Measurements from ENCODE around the gene AFTPH.

The AFTPH gene

DNA sequence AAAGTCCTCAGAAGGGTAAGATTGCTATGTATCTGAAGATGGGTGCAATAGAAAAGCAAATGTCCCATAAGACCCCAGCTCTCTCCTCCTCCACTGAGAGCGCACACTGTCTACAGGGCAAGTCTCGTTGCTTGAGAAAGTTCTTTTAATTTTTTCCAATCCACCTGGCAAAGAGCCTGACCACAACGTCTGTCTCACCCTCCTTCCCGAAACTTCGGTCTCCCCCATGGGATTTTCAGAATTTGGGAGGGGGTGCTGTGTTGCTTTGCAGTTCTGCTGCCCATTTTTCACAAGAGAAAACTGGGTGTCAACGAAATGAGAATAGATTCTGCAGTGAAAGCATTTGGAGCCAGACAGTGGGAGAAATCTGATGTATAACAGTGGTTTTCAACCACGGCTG lies 89.1 kb downstream of the AFTPH start:
- DNase-seq (ENCODE audit: low read depth), result no peak

DNA sequence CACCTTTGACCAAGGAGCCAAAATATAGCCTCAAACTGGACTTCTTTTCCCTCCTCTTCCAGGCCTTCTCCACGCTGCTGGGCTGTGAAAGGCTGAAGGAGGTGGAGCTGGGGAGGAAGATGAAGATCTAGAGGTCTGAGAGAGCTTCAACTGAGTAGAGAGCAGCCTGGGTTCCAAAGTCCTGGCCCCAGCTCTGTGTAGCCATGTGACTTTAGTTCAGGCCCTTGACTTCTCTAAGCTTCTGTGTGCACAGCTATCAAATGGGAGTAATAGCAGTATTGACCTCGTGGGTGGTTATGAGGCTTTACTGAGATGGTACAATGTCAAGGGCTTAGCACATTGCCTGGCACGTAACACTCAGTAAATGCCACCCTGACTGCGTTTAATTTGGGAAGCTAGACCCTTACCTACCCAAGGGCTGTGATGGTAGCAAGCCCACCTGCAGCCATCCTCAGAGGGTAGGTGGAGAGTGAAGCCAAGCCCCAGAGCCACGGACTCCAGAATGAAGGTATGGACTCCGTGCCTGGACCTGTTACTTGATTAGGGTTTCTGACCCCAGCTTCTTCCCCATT lies 91.2 kb downstream of the AFTPH start:
- no peak for DNase-seq (ENCODE audit: low read depth)

DNA sequence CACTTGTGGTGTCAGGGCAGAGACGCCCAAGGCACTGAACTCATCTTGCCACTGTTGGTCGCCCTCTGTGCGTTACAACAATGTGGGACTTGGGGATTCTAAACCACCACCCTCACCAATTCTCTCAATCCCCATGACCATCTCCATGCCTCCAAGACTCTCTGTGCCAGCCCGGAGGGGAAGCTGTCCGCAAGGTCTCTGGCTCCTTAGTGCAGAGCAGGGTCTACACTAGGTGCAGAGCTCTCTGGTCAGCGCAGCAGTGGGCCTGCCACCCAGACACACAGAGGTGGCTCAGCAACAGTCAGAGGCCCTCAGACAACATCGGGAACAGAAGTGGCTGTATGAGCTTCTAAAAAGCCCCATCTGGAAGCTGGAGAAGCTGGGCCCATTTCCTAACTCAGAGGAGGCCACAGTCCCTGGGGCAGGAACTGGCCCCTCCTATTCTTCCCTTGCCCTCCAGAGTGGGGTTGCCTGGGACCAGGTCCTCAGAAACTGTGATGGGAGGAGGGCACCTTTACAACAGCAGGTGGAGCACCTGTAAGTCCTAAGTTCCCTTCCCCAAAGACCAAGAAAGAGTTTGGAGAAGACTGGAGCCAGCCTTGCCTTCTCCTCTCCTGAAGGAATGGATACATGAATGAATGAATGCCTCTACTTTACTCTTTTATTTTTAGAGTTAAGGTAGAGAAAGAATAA lies 91.9 kb downstream of the AFTPH start:
- no peak for DNase-seq (ENCODE audit: low read depth)

DNA sequence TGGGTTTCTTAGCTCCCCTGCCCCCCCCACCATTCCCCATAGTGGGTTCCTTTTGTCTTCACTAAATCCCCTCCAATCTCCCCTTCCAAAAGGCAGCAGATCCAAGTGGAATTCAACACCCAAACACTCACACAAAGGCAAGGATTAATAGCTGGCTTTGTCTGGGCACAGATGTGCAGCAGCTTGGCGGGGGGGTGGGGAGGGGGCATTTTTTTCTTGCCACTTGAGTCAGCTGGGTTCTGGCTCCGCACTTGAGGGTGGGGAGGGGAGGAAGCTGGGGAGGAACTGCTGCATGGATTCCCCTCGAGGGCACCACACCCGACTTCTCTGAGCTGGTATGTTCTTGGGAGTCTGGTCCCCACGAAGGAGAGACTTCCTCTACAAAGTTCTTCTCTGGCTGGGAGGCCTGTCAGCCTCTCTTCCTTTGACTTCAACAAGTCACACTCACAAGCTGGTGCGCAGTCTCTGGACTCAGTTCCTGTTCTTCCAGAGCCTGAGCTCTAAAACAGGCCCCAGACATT lies 93.6 kb downstream of the AFTPH start:
- no peak for DNase-seq (ENCODE audit: low read depth)

DNA sequence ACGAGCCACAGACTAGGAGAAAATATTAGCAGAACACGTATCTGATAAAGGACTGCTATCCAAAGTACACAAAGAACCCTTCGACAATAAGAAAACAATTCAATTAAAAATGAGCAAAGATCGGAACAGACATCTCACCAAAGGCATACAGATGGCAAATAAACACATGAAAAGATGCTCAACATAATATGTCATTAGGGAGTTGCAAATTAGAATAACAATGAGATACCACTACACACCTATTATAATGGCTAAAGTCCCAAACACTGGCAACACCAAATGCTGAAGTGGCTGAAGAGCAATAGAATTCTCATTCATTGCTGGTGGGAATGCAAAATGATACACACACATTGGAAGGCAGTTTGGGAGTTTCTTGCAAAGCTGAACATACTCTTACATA lies 96.5 kb downstream of the AFTPH start:
- no peak for DNase-seq (ENCODE audit: low read depth)

DNA sequence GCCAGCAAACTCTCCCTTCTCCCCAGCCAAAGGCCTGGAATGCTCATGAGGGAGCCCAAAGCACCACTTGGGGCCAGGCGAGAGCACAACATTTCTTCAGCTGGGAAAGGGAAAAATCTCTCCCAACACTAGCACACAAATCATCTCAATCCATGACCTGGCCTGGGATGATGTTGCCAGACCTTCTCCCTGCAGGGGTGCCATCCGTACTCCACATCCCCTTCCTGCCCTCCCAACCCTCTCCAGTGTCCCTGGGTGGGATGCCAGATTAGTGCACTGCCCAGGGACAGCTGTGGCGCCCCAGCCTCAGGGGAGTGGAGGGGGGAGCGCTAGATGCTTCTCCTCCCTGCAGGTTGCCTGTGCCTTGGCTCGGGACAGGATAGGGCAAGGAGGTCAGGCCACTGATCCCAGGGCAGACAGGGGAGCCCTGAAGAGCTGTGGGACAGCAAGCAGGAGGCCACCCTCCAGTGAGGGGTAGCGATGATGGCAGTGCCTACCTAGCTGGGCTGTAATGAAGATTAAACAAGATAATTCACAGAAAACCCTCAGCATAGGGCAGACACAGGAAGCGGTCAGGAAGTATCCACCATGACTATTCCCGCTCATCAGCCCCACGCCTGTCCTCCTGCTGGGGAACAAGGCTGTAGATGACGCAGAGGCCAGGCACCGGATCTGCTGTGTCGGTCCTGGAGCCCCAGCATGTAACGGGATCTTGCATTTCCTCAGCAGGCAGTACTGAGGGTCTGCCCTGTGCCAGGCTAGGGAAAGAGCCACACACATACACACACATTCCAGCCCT lies 98.5 kb downstream of the AFTPH start:
- no peak for DNase-seq (ENCODE audit: low read depth)

DNA sequence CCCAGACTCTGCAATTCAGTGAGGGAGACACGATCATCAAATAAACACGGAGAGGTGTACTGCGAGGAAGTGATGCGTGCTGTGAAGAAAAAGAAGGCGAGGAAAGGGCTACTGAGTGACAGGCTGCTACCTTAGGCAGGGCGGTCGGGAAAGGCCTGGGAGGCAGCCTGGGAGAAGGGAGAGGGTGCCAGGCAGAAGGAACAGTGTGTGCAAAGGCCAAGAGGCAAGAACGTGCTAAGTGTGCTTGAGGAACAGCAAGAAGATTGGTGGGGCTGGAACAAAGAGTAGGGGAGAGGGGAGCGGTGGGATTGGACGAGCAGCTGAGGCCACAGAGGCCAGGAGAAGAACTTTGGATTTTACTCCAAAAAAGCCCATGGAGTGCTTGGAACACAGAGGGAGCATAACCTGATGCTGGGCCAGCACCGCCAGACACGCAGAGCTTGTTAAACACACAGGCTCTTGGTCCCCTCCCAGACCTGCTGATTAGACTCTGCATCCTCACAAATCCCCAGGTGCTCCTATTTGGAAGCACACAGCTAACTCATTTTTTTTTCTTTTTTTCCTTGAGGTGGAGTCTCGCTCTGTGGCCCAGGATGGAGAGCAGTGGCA lies 99.2 kb downstream of the AFTPH start:
- no peak for DNase-seq (ENCODE audit: low read depth)

DNA sequence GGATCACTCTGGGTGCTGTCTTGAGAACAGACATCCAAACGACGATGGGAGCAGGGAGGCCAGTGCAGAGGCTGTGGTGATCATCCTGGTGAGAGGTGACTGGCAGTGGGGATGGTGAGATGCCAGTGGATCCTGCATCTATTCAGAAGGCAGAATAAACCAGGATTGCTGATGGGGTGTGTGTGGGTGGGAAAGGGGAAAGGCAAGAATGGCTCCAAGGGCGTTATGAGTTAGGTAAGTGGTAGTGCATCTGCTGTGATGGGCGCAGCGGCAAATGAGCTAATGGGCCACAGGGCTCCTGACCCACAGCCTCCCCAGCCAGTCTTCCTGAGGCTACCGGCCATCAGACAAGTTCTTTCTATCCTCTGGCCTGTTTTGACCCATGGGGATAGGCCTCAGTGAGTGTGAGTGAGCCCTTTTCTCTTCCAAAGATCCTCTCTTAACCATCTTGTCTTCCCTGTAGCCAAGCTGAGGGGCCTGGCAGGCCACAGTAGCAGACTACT lies 100.0 kb downstream of the AFTPH start:
- no peak for DNase-seq (ENCODE audit: low read depth)

DNA sequence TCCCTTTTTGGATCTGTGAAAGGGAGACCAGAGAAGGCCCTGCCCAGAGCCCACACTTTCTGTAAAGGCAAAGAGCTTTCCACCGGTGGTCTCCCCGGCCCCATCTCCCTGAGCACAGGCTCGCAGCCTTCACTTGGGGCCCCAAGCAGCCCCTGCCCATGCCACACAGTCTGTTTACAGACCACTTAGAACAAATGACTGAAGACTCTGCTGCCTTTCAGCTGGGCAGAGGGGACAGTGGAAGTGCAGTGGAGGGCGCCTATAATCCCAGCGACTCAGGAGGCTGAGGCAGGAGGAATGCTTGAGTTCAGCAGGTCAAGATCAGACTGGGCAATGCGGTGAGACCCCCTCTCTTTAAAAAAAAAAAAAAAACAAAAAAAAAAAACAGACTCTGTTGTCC lies 100.7 kb downstream of the AFTPH start:
- no peak for DNase-seq (ENCODE audit: low read depth)

DNA sequence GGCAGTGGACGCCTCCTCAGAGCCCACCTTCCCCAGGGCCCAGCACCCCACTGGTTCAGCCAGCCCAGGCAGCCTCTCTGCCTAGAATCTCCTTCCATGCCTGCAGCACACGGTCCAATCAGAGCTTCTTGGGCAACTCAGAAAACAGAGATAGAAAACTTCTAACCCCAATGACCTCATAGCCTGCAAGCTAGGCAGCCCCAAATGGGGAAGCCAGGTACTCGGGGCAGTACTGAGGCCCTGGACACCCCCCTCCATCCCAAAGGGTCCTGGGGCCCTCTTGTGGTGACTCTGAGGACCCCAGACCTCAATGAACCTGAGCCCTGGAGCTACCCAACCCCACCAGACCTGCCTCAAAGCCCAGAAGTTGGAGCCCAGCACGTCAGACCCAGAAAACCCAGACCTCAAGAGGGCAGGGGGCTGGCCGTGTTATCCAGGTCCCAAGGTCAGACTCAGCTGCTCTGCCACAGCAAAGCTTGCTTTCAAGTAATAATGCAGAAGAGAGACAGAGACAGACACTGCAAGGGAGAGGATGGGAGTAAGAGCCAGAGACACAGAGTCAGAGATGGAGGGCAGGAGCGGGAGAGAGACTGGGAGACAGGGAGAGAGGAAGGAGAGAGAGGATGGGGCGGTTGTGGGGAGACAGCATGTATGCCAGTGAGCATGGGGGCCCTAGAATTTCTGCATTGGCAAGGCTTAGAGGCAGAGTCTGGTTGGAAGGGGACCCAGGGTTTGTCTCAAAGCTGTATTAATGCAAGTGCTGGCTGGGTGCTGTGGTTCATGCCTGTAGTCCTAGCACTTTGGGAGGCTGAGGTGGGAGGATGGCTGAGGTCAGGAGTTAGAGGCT lies 101.4 kb downstream of the AFTPH start:
- DNase-seq (ENCODE audit: low read depth), result no peak

DNA sequence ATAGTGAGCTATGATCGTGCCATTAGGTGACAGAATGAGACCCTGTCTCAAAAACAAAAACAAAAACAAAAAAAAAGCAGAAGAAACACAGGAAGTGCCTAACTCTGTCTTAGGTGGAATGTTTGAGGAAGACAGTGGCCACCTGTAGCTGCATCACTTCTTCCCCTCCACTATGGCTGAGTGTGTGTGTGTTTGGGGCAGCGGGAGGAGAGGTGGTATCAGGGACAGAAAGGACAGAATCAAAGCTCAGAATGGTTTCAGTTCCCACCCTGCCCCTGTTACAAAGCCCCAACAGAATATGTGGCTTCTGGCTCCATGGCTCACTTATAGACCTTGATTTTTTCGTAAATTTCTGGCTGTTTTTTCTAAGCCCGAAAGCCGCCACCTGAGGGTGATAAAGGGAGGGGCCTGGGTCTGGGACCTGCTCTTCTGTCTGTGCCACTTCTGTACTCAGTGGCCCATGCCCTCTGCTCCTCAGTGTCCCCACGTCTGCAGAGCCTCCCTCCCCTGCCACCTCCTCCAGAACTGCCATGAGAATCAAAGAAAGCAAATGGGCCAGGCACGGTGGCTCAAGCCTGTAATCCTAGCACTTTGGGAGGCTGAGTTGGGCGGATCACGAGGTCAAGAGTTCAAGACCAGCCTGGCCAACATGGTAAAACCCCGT lies 102.2 kb downstream of the AFTPH start:
- DNase-seq (ENCODE audit: low read depth), result no peak

DNA sequence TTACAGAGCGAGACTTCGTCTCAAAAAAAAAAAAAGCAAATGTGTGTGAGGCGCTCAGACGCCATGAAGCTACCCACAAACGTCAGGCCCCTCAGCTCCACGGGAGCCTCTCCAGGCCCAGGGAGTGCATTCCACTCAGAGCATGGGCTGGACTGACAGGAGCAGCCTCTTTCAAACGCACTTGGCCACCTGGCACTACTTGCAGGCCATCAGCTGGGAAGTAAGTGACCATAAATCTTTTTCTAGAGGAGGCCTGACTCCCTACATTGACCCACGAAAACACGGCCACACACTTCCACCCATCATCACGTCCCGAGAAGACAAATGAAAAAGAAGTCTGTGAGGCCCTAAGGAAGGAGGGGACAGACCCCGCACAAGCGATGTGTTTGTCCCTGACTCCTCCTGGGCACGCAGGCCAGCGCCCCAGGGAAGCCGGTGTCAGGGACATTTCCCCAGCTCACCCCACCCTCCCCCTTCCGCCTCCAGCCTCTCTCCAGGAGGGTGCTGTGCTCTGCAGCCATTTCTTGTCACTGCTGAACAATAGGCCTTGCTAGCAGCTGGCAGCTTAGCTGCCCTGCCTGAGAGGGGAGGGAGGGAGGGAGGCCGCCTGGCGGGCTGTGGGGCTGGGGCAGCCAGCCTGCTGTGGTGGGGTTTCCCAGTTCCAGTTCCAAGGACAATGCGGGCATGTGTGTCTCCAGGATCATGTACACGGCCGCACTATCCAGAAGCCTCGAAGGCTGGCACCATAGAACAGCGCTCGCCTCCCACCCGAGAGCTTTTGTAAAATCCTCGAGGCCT lies 103.0 kb downstream of the AFTPH start:
- no peak for DNase-seq (ENCODE audit: low read depth)

DNA sequence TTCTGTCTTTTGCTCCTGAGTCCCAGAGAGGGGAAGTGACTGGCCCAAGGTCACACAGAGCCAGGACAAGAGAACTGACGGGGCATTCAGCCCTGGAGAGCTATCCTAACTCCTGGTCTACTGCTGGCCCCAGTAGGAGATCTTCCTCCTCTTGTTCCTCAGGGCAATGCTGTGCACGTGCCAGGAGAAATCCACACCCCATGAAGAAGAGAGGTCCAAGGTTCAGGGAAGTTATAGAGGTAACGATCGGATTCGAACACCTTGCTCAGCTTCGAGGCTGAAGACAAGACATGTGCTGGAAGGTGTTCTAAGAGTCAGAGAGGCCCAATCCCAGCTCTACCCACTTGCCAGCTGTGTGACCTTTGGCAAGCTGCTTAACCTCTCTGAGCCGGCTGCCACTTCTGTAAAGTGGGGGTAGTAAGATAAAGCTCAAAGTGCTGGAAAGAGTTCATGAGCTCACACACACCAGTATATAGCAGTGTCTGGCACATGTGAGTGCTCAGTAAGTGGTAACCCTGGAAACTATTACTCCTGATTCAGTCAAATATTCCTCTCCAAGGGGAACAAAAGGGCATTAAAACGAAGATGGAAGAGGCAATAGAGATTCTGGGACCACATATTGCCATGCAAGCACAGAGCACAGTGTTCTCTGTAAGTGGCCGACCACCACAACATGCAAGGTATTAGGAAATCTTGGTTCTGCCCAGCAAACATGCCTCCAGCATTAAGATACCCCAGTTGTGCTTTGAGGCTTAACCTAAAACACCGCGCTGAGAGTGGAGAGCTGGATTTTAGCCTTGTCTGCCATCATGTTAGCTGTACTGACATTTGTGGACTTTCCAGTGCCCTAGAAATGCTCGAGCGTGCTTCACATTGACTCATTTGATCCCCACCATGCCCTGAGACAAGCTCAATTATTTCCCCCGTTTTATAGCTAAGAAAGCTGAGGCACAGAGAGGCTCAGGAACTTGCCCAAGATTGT lies 104.0 kb downstream of the AFTPH start:
- DNase-seq (ENCODE audit: low read depth), result no peak

DNA sequence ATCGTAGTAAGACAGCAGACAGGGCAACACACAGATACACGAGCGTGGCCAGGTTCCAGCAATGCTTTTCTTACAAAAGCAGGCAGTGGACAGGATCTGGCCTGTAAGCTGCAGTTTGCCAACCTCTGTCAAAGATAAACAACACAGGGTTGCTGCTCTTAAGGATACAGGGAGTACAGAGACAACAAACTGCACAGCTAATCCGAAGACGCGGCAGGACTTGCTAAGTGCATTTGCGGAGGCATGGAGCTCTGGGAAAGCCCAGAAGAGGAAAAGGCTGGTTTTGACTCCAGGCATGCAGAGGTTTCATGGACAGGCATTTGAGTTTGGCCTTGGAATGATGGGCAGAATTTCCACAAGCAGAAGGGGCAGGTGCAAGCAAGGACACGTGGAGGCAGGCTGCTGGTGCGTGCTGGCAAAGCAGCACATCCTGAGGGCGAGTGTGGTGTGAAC lies 105.2 kb downstream of the AFTPH start:
- DNase-seq (ENCODE audit: low read depth), result no peak

DNA sequence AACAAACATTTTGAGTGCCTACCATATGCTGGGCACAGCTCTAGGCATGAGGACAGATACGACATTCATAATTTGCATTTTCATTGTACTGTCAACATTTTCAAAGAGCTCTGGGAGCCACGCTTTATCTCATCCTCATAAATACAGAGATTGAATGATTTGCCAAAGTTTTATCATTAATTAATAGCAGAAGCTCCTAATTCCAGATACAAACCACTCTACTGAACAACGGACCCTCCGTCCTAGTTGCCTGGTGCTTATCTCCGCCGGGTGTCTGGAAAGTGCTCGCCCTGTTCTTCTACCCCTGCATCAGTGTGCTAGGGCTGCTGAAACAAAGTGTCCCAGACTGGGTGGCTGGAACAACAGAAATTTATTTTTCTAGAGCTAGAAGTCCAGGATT lies 105.7 kb downstream of the AFTPH start:
- DNase-seq (ENCODE audit: low read depth), result no peak

DNA sequence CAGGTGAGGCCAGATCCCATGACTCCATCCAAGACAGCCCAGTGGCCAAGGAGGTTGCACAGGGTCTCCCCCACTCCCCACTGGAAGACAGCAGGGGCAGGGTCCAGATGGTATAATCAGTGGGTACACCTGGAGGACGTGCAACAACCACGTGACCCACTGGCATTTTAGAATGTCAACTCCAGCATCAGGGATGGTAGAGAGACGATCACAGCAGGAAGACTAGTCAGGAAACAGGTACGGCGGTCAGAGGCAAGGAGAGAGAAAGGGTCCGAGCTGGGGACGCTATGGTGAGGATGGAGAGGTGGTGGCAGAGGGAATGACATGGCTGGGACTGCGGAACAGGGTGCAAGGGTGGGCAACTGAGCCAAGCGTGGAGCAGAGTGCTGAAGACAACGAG lies 106.6 kb downstream of the AFTPH start:
- DNase-seq (ENCODE audit: low read depth), result no peak

DNA sequence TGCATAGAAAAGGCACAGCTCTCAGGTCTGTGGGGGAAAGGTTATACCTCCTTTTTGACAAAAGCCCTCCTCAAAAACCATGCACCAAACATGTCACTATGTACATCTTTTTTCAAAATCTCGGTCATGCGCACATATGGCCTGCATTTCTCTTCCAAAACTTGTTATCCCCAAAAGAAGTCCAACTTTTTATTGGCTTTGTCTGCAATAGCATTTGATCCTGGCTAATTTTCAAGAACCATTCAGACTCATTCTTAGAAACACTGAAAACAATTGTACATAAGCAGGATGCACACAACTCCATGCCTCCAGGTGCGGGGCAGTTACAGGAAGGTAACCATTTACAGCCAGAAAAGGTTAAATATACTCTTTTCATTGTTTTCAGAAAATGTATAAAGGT lies 107.6 kb downstream of the AFTPH start:
- no peak for DNase-seq (ENCODE audit: low read depth)

DNA sequence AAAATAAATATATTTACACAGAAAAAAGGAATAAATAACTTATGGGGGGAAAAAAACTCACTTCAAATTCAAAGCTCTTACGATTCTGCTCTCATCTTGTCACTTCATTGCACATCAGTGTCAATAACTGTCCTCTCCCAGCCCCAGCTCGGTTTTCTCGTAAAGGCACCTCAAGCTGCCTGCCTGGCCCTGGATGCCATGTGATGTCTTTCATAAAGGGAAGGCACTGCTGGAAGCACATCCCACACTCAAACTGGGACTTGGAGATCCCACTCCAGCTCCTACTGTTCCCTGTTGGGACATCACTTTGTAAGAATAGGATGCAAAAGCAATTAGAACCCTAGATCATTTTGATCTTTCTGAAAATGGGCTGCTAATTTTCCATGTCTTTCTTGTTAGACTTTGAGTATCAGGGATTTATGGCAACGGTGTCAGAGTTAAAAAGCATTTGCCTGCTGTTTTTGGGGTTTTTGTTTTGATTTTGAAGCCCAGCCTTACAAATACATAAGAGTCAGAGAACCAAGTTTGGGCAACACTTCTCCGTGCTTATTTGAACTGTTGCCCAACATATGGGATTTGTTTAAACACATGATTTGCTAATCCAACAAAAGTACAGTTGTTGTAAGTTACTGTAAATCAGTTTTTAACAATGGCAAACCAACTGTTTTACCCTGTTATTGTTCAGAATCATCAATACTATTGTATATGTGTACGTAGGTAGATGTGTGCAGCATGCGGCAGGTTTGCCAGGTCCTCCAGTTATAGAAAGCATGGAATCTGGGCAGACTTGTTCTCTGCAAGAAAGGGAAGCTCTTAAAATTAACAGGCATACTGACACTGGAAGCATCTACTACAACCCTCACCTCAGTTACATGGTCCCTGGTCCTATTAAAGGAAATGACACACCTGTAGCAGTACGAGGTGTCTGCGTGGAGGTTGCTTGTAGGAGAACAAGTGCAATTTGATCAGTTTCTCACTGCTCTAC lies 109.0 kb downstream of the AFTPH start:
- no peak for DNase-seq (ENCODE audit: low read depth)

Data from stimulated activated CD8-positive, alpha-beta memory T cell treated with anti-CD3 and anti-CD28 coated beads, Interleukin-15, amount 100 ng/mL, for 24 hours (primary cell).